ENCODE measurements around the gene MYPOP. TPM values are rescaled to one million over a fixed set of nuclear protein-coding genes. Genes with fewer than 3 reads are reported as not detected.

The MYPOP gene
- total RNA-seq, 4 donors from 2014 or later, result 1.3 to 6.8 (median 2.6) TPM

DNA sequence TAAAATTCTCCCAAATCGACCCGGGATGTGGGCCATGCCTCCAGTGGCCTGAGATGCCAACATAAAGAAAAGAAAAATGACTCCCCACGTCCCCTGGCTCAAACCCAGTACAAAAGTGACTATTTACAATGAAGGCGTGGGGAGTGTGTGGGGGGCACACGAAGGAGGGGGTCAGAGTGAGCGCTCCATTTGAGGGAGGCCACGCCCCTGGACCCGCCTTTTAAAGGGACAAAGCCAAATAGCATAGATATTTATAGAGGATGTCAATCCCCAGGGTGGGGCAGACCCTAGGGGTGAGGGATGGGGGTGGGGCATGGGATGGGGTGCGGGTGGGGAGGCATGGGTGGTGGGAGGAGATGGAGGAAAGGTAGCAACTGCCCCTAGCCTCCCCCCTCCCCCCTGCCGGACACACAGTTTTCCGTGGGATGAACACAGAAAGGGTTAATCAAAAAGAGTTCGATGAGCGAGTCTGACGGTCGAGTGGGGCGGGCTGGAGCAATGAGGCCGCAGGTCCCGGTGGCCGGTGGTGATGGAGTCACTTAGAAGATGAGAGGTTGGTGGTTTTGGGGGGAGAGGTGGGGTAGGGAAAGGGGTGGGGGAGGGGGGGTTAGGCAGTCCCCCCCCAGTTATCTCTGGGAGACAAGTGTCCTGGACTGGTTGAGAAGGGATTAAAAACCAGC, 32.3 kb upstream of the MYPOP start:
- TF ChIP-seq CTCF (IDR thresholded peaks at IDR 0.05), result no peak
- ATAC-seq (ENCODE audit: low FRiP score) (no peak), DNase-seq (ENCODE audit: low spot score) (no peak)

- no peak for TF ChIP-seq CTCF (IDR thresholded peaks at IDR 0.05)
- ATAC-seq (ENCODE audit: low FRiP score) (no peak), DNase-seq (ENCODE audit: low spot score) (no peak)
Measured at GRCh38 chr19:45933759-45934158, 31.3 kb upstream of the MYPOP start.

DNA sequence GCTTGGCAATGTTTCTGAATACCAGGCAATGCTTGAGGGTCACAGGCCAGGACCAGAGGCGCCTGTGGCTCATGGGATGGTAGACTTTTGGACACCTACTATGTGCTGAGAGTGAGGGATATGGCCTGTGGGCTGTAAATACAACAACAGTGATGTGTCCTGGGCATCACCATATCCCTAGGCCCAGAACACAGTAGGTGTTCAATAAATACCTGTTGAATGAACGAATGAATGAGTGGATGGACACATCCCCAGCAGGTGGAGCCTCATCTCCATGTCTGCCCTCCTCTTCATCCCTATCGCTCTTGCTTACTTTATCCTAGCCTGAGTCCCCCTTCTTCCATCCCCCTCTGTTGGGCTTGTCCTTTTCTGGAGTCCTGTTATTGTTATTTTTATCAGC, 28.6 kb upstream of the MYPOP start:
- no peak for DNase-seq (ENCODE audit: low spot score)
- no peak for ATAC-seq (ENCODE audit: low FRiP score)

DNA sequence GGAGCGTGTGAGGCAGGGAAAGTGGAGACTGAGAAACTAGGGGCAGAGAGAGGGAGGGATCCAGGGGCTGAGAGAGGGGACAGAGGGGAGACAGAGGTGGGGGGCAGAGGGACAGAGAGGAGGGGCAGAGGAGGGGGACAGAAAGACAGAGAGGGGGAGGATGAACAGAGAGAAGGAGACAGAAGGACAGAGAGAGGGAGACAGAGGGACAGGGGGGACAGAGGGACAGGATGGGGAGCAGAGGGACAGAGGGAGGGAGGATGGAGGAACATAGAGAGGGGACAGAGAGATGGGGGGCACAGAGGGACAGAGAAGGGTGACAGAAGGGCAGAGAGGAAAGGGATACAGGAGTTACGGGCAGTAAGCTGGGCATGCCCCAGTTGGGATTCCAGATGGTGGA, 26.8 kb upstream of the MYPOP start:
- TF ChIP-seq CTCF (IDR thresholded peaks at IDR 0.05), result no peak
- DNase-seq (ENCODE audit: low spot score) (no peak), ATAC-seq (ENCODE audit: low FRiP score) (no peak)

More for the DNA sequence above, 28.6 kb upstream of the MYPOP start:
- no peak for TF ChIP-seq CTCF (IDR thresholded peaks at IDR 0.05)

GRCh38 chr19:45927565-45928261, 25.3 kb upstream of the MYPOP start:
- peak; percentile 97 for DNase-seq (ENCODE audit: low spot score)
- peak; percentile 82 for ATAC-seq (ENCODE audit: low FRiP score)
- TF ChIP-seq CTCF (IDR thresholded peaks at IDR 0.05), result no peak

DNA sequence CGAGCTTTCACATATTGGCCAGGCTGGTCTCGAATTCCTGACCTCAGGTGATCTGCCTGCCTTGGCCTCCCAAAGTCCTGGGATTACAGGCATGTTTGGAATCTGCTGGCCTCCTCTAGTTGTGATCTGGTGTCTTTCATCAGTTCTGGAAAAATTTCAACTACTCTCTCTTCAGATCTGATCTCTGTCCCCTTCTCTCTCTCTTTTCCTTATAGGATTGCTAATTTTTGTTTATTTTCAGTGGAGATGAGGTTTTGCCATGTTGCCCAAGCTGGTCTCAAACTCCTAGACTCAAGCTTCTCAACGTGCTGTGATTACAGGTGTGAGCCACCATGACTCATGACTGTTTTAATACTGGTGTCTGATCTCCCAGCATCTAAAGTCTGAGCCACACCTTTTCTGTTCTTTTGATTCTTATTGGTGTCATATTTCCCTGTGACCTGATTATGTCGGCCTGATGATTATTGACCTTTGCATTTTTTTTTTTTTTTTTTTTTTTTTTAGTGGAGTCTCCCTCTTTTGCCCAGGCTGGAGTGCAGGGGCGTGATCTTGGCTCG, 22.6 kb upstream of the MYPOP start:
- no peak for TF ChIP-seq CTCF (IDR thresholded peaks at IDR 0.05)
- ATAC-seq (ENCODE audit: low FRiP score), result no peak
- no peak for DNase-seq (ENCODE audit: low spot score)

All from omental fat pad (tissue), 4 donors.